ENCODE data around the gene LSR. TPM values are rescaled to one million over a fixed set of nuclear protein-coding genes. Genes with fewer than 3 reads are reported as not detected.

Gene LSR
- total RNA-seq, 4 donors from 2014 or later, result 5.1 to 19.2 (median 10.8) TPM

DNA sequence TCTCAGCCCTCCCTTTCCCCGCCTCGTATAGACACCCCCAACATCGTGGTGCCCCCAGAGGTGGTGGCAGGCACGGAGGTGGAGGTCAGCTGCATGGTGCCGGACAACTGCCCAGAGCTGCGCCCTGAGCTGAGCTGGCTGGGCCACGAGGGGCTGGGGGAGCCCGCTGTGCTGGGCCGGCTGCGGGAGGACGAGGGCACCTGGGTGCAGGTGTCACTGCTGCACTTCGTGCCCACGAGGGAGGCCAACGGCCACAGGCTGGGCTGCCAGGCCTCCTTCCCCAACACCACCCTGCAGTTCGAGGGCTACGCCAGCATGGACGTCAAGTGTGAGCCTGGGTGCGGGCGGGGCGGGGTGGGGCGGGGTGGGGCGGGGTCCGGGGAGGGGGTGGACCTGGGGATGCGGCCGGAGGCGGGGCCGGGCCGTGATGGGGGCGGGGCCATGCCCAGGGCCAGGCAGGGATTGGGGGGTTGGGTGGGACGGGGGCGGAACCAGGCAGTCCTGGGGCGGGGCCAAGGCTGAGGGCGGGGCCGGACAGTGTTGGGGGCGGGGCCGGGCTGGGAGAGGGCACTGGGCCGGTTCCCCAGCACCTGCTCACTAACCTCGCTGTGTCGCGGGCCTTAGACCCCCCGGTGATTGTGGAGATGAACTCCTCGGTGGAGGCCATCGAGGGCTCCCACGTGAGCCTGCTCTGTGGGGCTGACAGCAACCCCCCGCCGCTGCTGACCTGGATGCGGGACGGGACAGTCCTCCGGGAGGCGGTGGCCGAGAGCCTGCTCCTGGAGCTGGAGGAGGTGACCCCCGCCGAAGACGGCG lies 50.9 kb downstream of the LSR start:
- Histone ChIP-seq H3K4me1 (no peaks in the 10 kb centered on the region), H3K27ac (replicated peaks in 1 of 4) (no peak overlapping the region), H3K36me3 (no peaks in the 10 kb centered on the region), H3K4me3 (no peak overlapping the region), H3K9me3 (no peaks in the 10 kb centered on the region), H3K27me3 (peaks cover 0 to 84% (median 4%) of the 10 kb centered on the region in 4 donors)
- no peak for DNase-seq (ENCODE audit: extremely low spot score)
- WGBS, result 27% methylated on average over 13 of the region's 55 CpGs
- intact Hi-C loops (cut with DNase I), result no loop called here
- TF ChIP-seq POLR2A (IDR thresholded peaks at IDR 0.05; ENCODE audit: low read depth), result no peak
- TF ChIP-seq EP300 (IDR thresholded peaks at IDR 0.05), result no peak
- TF ChIP-seq POLR2AphosphoS5 (IDR thresholded peaks at IDR 0.05), result no peak
- TF ChIP-seq CTCF (IDR thresholded peaks at IDR 0.05), result no peak

GRCh38 chr19:35300339-35300649 lies 51.5 kb downstream of the LSR start:
- no peaks in the 10 kb centered on the region for H3K9me3 ChIP-seq
- WGBS, result 60% methylated on average over 6 of the region's 10 CpGs
- H3K36me3 ChIP-seq, result no peaks in the 10 kb centered on the region
- no peak for TF ChIP-seq POLR2A (IDR thresholded peaks at IDR 0.05; ENCODE audit: low read depth)
- no peak for TF ChIP-seq POLR2AphosphoS5 (IDR thresholded peaks at IDR 0.05)
- TF ChIP-seq EP300 (IDR thresholded peaks at IDR 0.05), result no peak
- no peak for TF ChIP-seq CTCF (IDR thresholded peaks at IDR 0.05)
- H3K4me1 ChIP-seq, result no peaks in the 10 kb centered on the region
- no peak for DNase-seq (ENCODE audit: extremely low spot score)
- no peak overlapping the region for H3K27ac ChIP-seq (replicated peaks in 1 of 4)
- no peak overlapping the region for H3K4me3 ChIP-seq
- H3K27me3 ChIP-seq, result peaks cover 0 to 85% (median 4%) of the 10 kb centered on the region in 4 donors
- intact Hi-C loops (cut with DNase I), result no loop called here

DNA sequence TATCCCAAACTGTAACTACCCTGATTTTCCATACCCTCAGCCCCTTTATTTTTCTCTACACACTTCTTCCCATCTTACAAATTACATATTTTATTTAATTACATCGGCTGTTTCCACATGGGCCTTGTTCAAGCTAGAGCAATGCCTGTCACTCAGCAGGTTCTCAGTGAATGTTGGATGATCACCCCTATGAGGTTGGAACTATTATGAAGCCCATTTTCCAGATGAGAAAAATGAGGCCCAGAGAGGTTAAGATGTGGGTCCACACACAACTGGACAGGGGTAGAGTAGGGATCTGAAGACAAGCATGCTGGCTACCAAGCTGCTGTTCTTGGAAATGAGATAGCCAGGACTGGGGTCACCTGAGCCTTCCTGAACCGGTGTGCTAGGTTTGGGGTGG lies 53.2 kb downstream of the LSR start:
- TF ChIP-seq CTCF (IDR thresholded peaks at IDR 0.05) (no peak), POLR2A (IDR thresholded peaks at IDR 0.05; ENCODE audit: low read depth) (no peak), POLR2AphosphoS5 (IDR thresholded peaks at IDR 0.05) (no peak), EP300 (IDR thresholded peaks at IDR 0.05) (no peak)
- peaks cover 0 to 81% (median 4%) of the 10 kb centered on the region in 4 donors for H3K27me3 ChIP-seq
- 100% methylated on average over 1 of the region's 2 CpGs for WGBS
- intact Hi-C loops (cut with DNase I), result no loop called here
- DNase-seq (ENCODE audit: extremely low spot score), result no peak
- no peak overlapping the region for H3K4me3 ChIP-seq
- no peak overlapping the region for H3K27ac ChIP-seq (replicated peaks in 1 of 4)
- H3K9me3 ChIP-seq, result no peaks in the 10 kb centered on the region
- H3K36me3 ChIP-seq, result no peaks in the 10 kb centered on the region
- H3K4me1 ChIP-seq, result no peaks in the 10 kb centered on the region

- Histone ChIP-seq H3K27ac (replicated peaks in 1 of 4) (no peak overlapping the region), H3K27me3 (peaks cover 0 to 82% (median 4%) of the 10 kb centered on the region in 4 donors), H3K9me3 (no peaks in the 10 kb centered on the region), H3K4me1 (no peaks in the 10 kb centered on the region), H3K4me3 (no peak overlapping the region), H3K36me3 (no peaks in the 10 kb centered on the region)
- TF ChIP-seq POLR2A (IDR thresholded peaks at IDR 0.05; ENCODE audit: low read depth), result no peak
- TF ChIP-seq POLR2AphosphoS5 (IDR thresholded peaks at IDR 0.05), result no peak
- TF ChIP-seq CTCF (IDR thresholded peaks at IDR 0.05), result no peak
- TF ChIP-seq EP300 (IDR thresholded peaks at IDR 0.05), result no peak
- no peak for DNase-seq (ENCODE audit: extremely low spot score)
- intact Hi-C loops (cut with DNase I), result no loop called here
- WGBS, result 68% methylated on average over 11 of the region's 16 CpGs
Observed at GRCh38 chr19:35302446-35302845, 53.6 kb downstream of the LSR start.

All from esophagus muscularis mucosa (tissue), 4 donors.